MCF 10A (cell line): ENCODE data around the gene ARHGAP30. TPM values are rescaled to one million over a fixed set of nuclear protein-coding genes. Genes with fewer than 3 reads are reported as not detected.

Experiments
- BruUV-seq: library from RNA; stranded (reverse); fragments of 400-500 nt; replicated peaks from 2 replicates; lab custom pipeline; 2021; lab: Mats Ljungman, UMichigan
- CTCF ChIA-PET: fragments of 300-600 bp; sonication (Branson Sonifier 250); formaldehyde crosslinking; extraction: SDS; loops from one replicate; lab custom pipeline; 2021; ENCODE audit warnings: antibody characterized with exemption, inconsistent platforms; lab: Yijun Ruan, JAX
- POLR2A ChIA-PET: fragments of 300-600, 350-650 bp; sonication (Branson Sonifier 250); formaldehyde crosslinking; extraction: SDS; loops from one replicate; lab custom pipeline; 2020; ENCODE audit warnings: antibody characterized with exemption, inconsistent platforms; lab: Yijun Ruan, JAX
- DNase-seq: peaks from one replicate; pipeline ENCODE4 v3.0.0-alpha.2; 2018; ENCODE audit not compliant: unreplicated experiment
- H3K27ac Mint-ChIP-seq: one replicate; pipeline ENCODE4 v1.8.0; 2022; ENCODE audit warnings: mild to moderate bottlenecking, low read depth, mixed read lengths; ENCODE audit not compliant: unreplicated experiment
- H3K27me3 Mint-ChIP-seq: one replicate; pipeline ENCODE4 v1.8.0; 2022; ENCODE audit warnings: mixed read lengths; ENCODE audit not compliant: insufficient read depth, unreplicated experiment
- H3K36me3 Mint-ChIP-seq: one replicate; pipeline ENCODE4 v1.8.0; 2022; ENCODE audit warnings: mild to moderate bottlenecking, moderate library complexity, mixed read lengths; ENCODE audit not compliant: insufficient read depth, unreplicated experiment
- H3K4me1 Mint-ChIP-seq: one replicate; pipeline ENCODE4 v1.8.0; 2022; ENCODE audit warnings: mixed read lengths; ENCODE audit not compliant: insufficient read depth, unreplicated experiment
- H3K4me3 Mint-ChIP-seq: one replicate; pipeline ENCODE4 v1.8.0; 2022; ENCODE audit warnings: mild to moderate bottlenecking, moderate library complexity, mixed read lengths; ENCODE audit not compliant: unreplicated experiment
- H3K9me3 Mint-ChIP-seq: one replicate; pipeline ENCODE4 v1.8.0; 2022; ENCODE audit warnings: mixed read lengths; ENCODE audit not compliant: unreplicated experiment
- CTCF ChIP-seq: fragments of 200-600 bp; IDR thresholded peaks from one replicate; pipeline ENCODE4 v1.8.0; 2022; ENCODE audit warnings: antibody characterized with exemption, mild to moderate bottlenecking; ENCODE audit not compliant: unreplicated experiment
- intact Hi-C: fragments of 100-400 bp; cut with micrococcal nuclease; formaldehyde crosslinking; loops from 2 replicates; pipeline ENCODE4 v1.14.1; 2022
- total RNA-seq: library from RNA; stranded (reverse); gene quantifications from 2 replicates; pipeline ENCODE4 v1.2.3, GENCODE V29; 2022

ARHGAP30 gene
- total RNA-seq, 1 experiment from 2014 or later, result 0.58 TPM

GRCh38 chr1:161001525-161001924 is 68.2 kb downstream of the ARHGAP30 start:
- DNase-seq, result no peak
- Mint-ChIP-seq H3K27ac (no peak overlapping the region), H3K4me3 (no peak overlapping the region), H3K27me3 (no peaks in the 10 kb centered on the region), H3K4me1 (peaks cover 12% of the 10 kb centered on the region), H3K36me3 (peaks cover 55% of the 10 kb centered on the region), H3K9me3 (no peaks in the 10 kb centered on the region)
- ChIA-PET CTCF (interaction anchor here (0.6 to 4.5 kb wide), 8 partner anchors 11 to 146 kb away, joined by 3 to 23 read pairs (median 4); partner anchors contain the start of gene KLHDC9), POLR2A (interaction anchor here (0.8 to 11.7 kb wide), 4 partner anchors 12 to 139 kb away, joined by 3 to 148 read pairs (median 6); partner anchors contain the start of gene F11R)
- TF ChIP-seq CTCF, result no peak
- intact Hi-C loops, result no loop called here
- no TSS peak for BruUV-seq

DNA sequence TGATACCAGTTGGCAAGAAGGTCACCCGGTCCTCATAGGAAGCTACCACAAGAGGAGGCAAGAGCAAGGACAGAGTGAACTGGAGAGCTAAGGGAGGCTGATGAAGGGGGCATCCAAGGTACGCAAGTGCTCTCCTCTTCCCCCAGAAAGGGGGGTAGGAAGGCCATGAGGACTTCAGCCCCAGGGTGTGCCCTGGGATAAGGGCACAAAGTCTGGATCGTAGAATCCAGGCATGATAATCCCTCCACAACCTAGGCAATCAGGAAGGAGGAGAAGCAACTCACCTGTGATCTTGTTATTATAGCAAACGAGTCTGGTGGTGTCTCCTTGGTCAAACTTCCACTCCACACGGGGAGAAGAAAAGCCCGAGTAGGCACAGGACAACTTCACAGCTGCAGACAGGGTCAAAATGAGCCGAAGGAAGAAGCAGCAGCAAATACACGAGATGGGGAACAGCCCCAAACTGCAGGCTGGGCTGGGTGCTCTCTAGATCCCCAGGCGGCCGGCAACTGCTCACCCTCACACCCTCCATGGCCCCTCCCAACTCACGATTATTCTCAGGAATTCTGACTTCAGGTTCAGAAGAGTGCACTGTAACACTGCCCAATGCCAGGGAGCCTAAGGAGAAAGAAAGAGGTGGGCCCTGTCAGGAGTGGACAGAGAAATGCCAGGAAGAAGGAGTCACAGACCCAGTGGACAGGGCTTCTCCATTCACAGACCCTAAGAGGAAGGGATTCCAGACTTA is 68.8 kb downstream of the ARHGAP30 start:
- intact Hi-C loops, result no loop called here
- Mint-ChIP-seq H3K9me3 (no peaks in the 10 kb centered on the region), H3K27ac (no peak overlapping the region), H3K27me3 (no peaks in the 10 kb centered on the region), H3K4me3 (no peak overlapping the region), H3K4me1 (peaks cover 18% of the 10 kb centered on the region), H3K36me3 (peaks cover 60% of the 10 kb centered on the region)
- no peak for TF ChIP-seq CTCF
- ChIA-PET POLR2A (interaction anchor here (0.8 to 11.7 kb wide), 4 partner anchors 13 to 140 kb away, joined by 3 to 148 read pairs (median 6); partner anchors contain the start of gene F11R), CTCF (interaction anchor here (0.6 to 4.5 kb wide), 11 partner anchors 9 to 104 kb away, joined by 3 to 23 read pairs (median 4); partner anchors contain the start of gene KLHDC9)
- no peak for DNase-seq
- no TSS peak for BruUV-seq

GRCh38 chr1:160999376-160999775 is 70.3 kb downstream of the ARHGAP30 start:
- DNase-seq, result no peak
- TF ChIP-seq CTCF, result no peak
- BruUV-seq, result no TSS peak
- H3K4me3 Mint-ChIP-seq, result no peak overlapping the region
- H3K27ac Mint-ChIP-seq, result no peak overlapping the region
- intact Hi-C loops, result no loop called here
- H3K27me3 Mint-ChIP-seq, result no peaks in the 10 kb centered on the region
- peaks cover 59% of the 10 kb centered on the region for H3K36me3 Mint-ChIP-seq
- POLR2A ChIA-PET, result interaction anchor here (11.7 kb wide), 1 partner anchor 21 kb away, joined by 148 read pairs; the partner anchor contains the start of gene F11R
- H3K4me1 Mint-ChIP-seq, result peaks cover 29% of the 10 kb centered on the region
- CTCF ChIA-PET, result interaction anchor here (2.8 to 6.3 kb wide), 6 partner anchors 9 to 138 kb away, joined by 11 to 115 read pairs (median 38); partner anchors contain the start of genes F11R and KLHDC9
- H3K9me3 Mint-ChIP-seq, result no peaks in the 10 kb centered on the region
